ENCODE measurements around the gene ERF. TPM values are rescaled to one million over a fixed set of nuclear protein-coding genes. Genes with fewer than 3 reads are reported as not detected.

Gene ERF
- total and polyA plus RNA-seq, 2 of the 8 experiments (the other 6 are each of a cell fraction or from before 2014, with no cell fraction given): 43.7 to 62.7 TPM

DNA sequence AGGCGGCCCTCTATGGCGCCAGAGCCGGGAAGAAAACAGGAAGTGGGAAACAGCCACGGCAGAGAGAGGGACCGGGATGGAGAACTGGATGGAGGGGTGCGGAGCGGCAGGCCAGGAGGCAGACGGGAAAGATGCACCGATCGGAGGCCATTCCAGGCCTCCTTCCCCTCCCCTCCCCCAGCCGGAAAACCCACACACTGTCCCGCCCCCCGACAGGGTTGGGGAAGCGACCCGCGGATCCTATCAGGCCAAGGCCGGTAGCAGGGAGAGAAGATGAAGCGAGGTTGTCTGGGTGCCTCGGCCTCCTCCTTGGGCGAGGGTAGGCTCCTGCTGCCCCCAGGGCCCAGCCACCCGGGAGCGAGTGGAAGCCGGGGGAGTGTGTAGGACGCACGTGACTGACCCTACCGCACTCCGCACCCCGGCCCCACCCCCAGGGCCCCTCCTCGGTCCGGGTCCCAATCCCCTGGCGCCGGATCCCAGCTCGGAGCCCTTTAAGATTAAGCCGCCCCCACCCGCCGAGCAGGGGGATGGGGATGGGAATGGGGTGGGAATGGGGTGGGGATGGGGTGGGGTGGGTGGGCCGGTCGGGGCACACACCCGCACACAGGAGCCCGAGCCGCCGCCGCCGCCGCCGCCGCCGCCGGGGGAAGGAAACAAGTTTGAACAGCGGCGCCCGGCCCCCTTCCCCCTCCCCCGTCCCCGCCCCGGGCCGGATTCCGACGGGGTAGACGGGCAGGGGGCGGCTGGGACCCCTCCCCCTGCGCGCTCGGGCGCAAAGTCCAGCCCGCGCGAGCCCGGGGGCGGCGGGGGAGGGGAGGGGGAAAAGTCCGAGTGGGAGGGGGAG is 1.5 kb downstream of the ERF start:
- Histone ChIP-seq H2BK15ac (ENCODE audit: low read length) (no peak overlapping the region), H2BK120ac (replicated peaks; ENCODE audit: low read depth, low read length) (no peak overlapping the region), H3K79me1 (ENCODE audit: low read depth, low read length) (peaks cover 15% of the 10 kb centered on the region), H2BK12ac (ENCODE audit: low read depth, low read length) (0 out of 2 replicates have a peak overlapping the region, but pooled peaks have one; percentile 80), H3K4me3 (ENCODE audit: extremely low read depth in 1 of 4, insufficient read depth in 2 of 4, low read depth in 3 of 4, low read length in 4 of 4) (peak overlapping the region; percentile 61 to 99 (median 75)), H3K23ac (ENCODE audit: insufficient read length) (no peak overlapping the region), H2BK5ac (ENCODE audit: low read depth, low read length) (peak overlapping the region; percentile 97), H4K91ac (replicated peaks; ENCODE audit: insufficient read length, low read length) (peak overlapping the region; percentile 58), H3K36me3 (ENCODE audit: control insufficient read depth in 2 of 4, insufficient read depth in 4 of 4, low read length in 3 of 4) (peaks cover 0 to 18% (median 4%) of the 10 kb centered on the region in 4 experiments; a peak in 4 of 8 replicates), H4K20me1 (replicated peaks in 1 of 2; ENCODE audit: control insufficient read depth in 1 of 2, insufficient read depth in 2 of 2, low read length in 2 of 2) (peaks cover 6 to 18% of the 10 kb centered on the region in 2 experiments), H3K9me3 (ENCODE audit: insufficient read depth in 2 of 2, low read depth in 1 of 2, low read length in 1 of 2) (no peaks in the 10 kb centered on the region), H3K56ac (replicated peaks; ENCODE audit: insufficient read length, low read depth, low read length) (peak overlapping the region; percentile 70), H2AFZ (ENCODE audit: low read length) (no peak overlapping the region), H3K79me2 (ENCODE audit: control insufficient read depth in 1 of 2, insufficient read depth in 2 of 2, low read length in 2 of 2) (peaks cover 4 to 33% of the 10 kb centered on the region in 2 experiments; a peak in 3 of 4 replicates), H4K8ac (ENCODE audit: extremely low read depth, insufficient read depth, low read length) (peak overlapping the region; percentile 91), H3K9ac (replicated peaks in 1 of 4; ENCODE audit: extremely low read depth in 1 of 4, low read depth in 3 of 4, low read length in 3 of 4) (peak overlapping the region in 3 of 4 experiments; percentile 61 to 81 (median 80); a peak in 6 of 7 replicates), H4K5ac (ENCODE audit: insufficient read length, low read depth, low read length) (peak overlapping the region; percentile 81), H3K18ac (ENCODE audit: extremely low read depth, low read length) (peak overlapping the region; percentile 97), H3K4ac (replicated peaks; ENCODE audit: insufficient read length, low read depth, low read length) (no peak overlapping the region), H3K27ac (ENCODE audit: low read depth, low read length) (peak overlapping the region; percentile 89), H3K4me2 (ENCODE audit: insufficient read depth in 1 of 2, low read depth in 2 of 2, low read length in 2 of 2) (peak overlapping the region; percentile 77 to 87), H2AK5ac (ENCODE audit: low read depth, low read length) (no peak overlapping the region), H3K14ac (ENCODE audit: insufficient read length) (no peak overlapping the region), H3K23me2 (ENCODE audit: low read depth, low read length) (peaks cover 13% of the 10 kb centered on the region; the same call in 1 of the 2 replicates), H3K27me3 (replicated peaks in 1 of 4; ENCODE audit: control insufficient read depth in 3 of 4, extremely low read depth in 1 of 4, insufficient read depth in 3 of 4, low read length in 3 of 4) (peaks cover 0 to 3% (median 2%) of the 10 kb centered on the region in 4 experiments; a peak in 2 of 7 replicates), H2BK20ac (ENCODE audit: low read length) (no peak overlapping the region), H3K4me1 (replicated peaks in 1 of 4; ENCODE audit: control insufficient read depth in 3 of 4, insufficient read depth in 4 of 4, low read length in 3 of 4) (peaks cover 11 to 29% (median 21%) of the 10 kb centered on the region in 4 experiments)
- FAIRE-seq: no peak
- 1% methylated on average over 17 of the region's 71 CpGs; no CpG with 5 or more reads in 1 of the 2 experiments for WGBS, 2 experiments (ENCODE audit: extremely low coverage in 1 of 2, insufficient coverage in 1 of 2, insufficient read length in 1 of 2, insufficient replicate concordance in 2 of 2, low coverage in 1 of 2, low lambda C conversion rate in 2 of 2, missing lambda C conversion rate in 1 of 2)
- DNase-seq (ENCODE audit: low read depth in 1 of 2, low spot score in 2 of 2): peak in 1 of 2 experiments; percentile 81
- POLR2A ChIA-PET (ENCODE audit: partially characterized antibody): interaction anchor here (1.3 to 4.4 kb wide), 2 partner anchors 26 to 32 kb away, joined by 3 to 15 read pairs; no protein-coding TSS in a partner anchor
- CTCF ChIA-PET (ENCODE audit: partially characterized antibody): interaction anchor here (11.8 kb wide), 1 partner anchor 39 kb away, joined by 155 read pairs; no protein-coding TSS in a partner anchor
- TF ChIP-seq GABPA (IDR thresholded peaks at IDR 0.05; ENCODE audit: borderline replicate concordance, insufficient read depth, low read length) (no peak), BRCA1 (IDR thresholded peaks at IDR 0.05; ENCODE audit: low read depth, low read length) (no peak), EZH2 (IDR thresholded peaks at IDR 0.05; ENCODE audit: low read depth, low read length, severe bottlenecking) (no peak), SP2 (IDR thresholded peaks at IDR 0.05; ENCODE audit: low read length) (no peak), SP1 (IDR thresholded peaks at IDR 0.05; ENCODE audit: low read depth, low read length) (no peak), KDM5A (IDR thresholded peaks at IDR 0.05; ENCODE audit: low read length) (no peak), FOSL1 (IDR thresholded peaks at IDR 0.05; ENCODE audit: insufficient read depth, low read depth, low read length) (no peak), CHD1 (IDR thresholded peaks at IDR 0.05; ENCODE audit: low read depth, low read length) (no peak), POLR2A (IDR thresholded peaks at IDR 0.05; ENCODE audit: control extremely low read depth in 1 of 2, low read depth in 2 of 2, low read length in 2 of 2) (peak in 1 of 2 experiments; percentile 72; a peak in 1 of 3 replicates), GTF2F1 (IDR thresholded peaks at IDR 0.05; ENCODE audit: borderline replicate concordance, low read depth, low read length) (no peak), POU5F1 (IDR thresholded peaks at IDR 0.05; ENCODE audit: low read depth, low read length) (no peak)
- TF ChIP-seq, protein P1, sequence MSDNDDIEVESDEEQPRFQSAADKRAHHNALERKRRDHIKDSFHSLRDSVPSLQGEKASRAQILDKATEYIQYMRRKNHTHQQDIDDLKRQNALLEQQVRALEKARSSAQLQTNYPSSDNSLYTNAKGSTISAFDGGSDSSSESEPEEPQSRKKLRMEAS (IDR thresholded peaks at IDR 0.05): peak; percentile 7; the same call in 1 of the 2 replicates
